Smooth muscle cell (in vitro differentiated cells): ENCODE measurements around the gene NAA16. TPM values are rescaled to one million over a fixed set of nuclear protein-coding genes. Genes with fewer than 3 reads are reported as not detected.

Source experiments
- DNase-seq: peaks from one replicate; lab custom pipeline; 2025; ENCODE audit not compliant: unreplicated experiment; lab: John Stamatoyannopoulos, UW
- H2AFZ ChIP-seq: fragments of 200-600 bp; sonication (generic); 2 replicates; pipeline ENCODE4 v1.6.0; 2016; ENCODE audit warnings: antibody characterized with exemption, low read depth, mild to moderate bottlenecking
- H3F3A ChIP-seq: fragments of 200-600 bp; sonication (generic); 2 replicates; pipeline ENCODE4 v1.6.0; 2017; ENCODE audit warnings: antibody characterized with exemption, low read depth
- H3K27ac ChIP-seq: fragments of 200-600 bp; sonication (generic); 2 replicates; pipeline ENCODE4 v1.5.1; 2016; ENCODE audit warnings: low read depth, mild to moderate bottlenecking
- H3K27me3 ChIP-seq: fragments of 200-600 bp; sonication (generic); 2 replicates; pipeline ENCODE4 v1.6.1; 2016; ENCODE audit warnings: low read depth, mild to moderate bottlenecking
- H3K36me3 ChIP-seq: fragments of 200-600 bp; sonication (generic); 2 replicates; pipeline ENCODE4 v1.5.1; 2016; ENCODE audit warnings: low read depth
- H3K4me1 ChIP-seq: fragments of 200-600 bp; sonication (generic); 2 replicates; pipeline ENCODE4 v1.5.1; 2016; ENCODE audit warnings: low read depth
- H3K4me2 ChIP-seq: fragments of 200-600 bp; sonication (generic); 2 replicates; pipeline ENCODE4 v1.6.0; 2016; ENCODE audit warnings: mild to moderate bottlenecking
- H3K4me3 ChIP-seq: fragments of 200-600 bp; sonication (generic); 2 replicates; pipeline ENCODE4 v1.5.1; 2016; ENCODE audit warnings: mild to moderate bottlenecking
- H3K79me2 ChIP-seq: fragments of 200-600 bp; sonication (generic); 2 replicates; pipeline ENCODE4 v1.6.0; 2016; ENCODE audit warnings: low read depth, mild to moderate bottlenecking
- H3K9ac ChIP-seq: fragments of 200-600 bp; sonication (generic); 2 replicates; pipeline ENCODE4 v1.6.0; 2016; ENCODE audit warnings: low read depth
- H3K9me3 ChIP-seq: fragments of 200-600 bp; sonication (generic); replicated peaks from 2 replicates; pipeline ENCODE4 v1.5.1; 2016; ENCODE audit warnings: low read depth
- H4K20me1 ChIP-seq: fragments of 200-600 bp; sonication (generic); 2 replicates; pipeline ENCODE4 v1.6.0; 2016; ENCODE audit warnings: low read depth
- CTCF ChIP-seq: fragments of 200-600 bp; sonication (generic); IDR thresholded peaks from 2 replicates; pipeline ENCODE4 v1.5.1; 2017; ENCODE audit warnings: borderline replicate concordance, mild to moderate bottlenecking, antibody characterized with exemption; ENCODE audit not compliant: insufficient read depth, poor library complexity, severe bottlenecking
- WGBS: methylation state at CpG from one replicate; pipeline ENCODE4 v1.1.7; 2016; ENCODE audit warnings: low lambda C conversion rate; 5-methylcytosine and 5-hydroxymethylcytosine counted together
- polyA plus RNA-seq: library from polyadenylated mRNA; unstranded; fragments of >200 nt; fragmentation: Nextera tagmentation; extraction: Ambion mirVana; gene quantifications from 2 replicates; pipeline ENCODE4 v1.2.1, GENCODE V29; 2016
- total RNA-seq: library from RNA; depleted of rRNA; stranded (reverse); fragments of >200 nt; gene quantifications from 2 replicates; pipeline ENCODE4 v1.2.3, GENCODE V29; 2014

NAA16 gene
- total and polyA plus RNA-seq, 2 experiments from 2014 or later, result 6.9 to 21.8 TPM

DNA sequence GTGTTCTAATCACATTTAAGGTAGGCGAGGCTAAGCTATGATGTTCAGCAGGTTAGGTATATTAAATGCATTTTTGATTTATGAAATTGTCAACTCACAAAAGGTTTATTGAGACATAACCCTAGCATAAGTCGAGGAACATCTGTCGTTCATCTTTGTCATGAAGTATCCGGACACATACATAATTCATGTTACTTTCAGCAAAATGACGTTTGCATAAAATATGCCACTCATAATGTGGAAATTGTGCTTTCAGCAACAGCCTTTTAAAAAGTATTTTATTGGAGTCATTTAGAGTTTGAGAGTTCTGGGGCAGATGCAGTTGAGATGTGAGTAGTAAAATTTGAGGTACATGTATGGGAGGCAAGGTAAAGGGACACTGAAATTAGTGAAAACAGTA lies 66.4 kb downstream of the NAA16 start:
- H3K4me3 ChIP-seq, result no peak overlapping the region
- H3K9me3 ChIP-seq, result no peaks in the 10 kb centered on the region
- no peak overlapping the region for H3K9ac ChIP-seq
- WGBS, result 96% methylated on average over 5 of the region's 5 CpGs
- H3K36me3 ChIP-seq, result no peaks in the 10 kb centered on the region
- H3K27me3 ChIP-seq, result no peaks in the 10 kb centered on the region
- no peak overlapping the region for H2AFZ ChIP-seq
- no peaks in the 10 kb centered on the region for H3K4me1 ChIP-seq
- TF ChIP-seq CTCF, result no peak
- no peak overlapping the region for H3K27ac ChIP-seq
- DNase-seq, result no peak
- no peaks in the 10 kb centered on the region for H4K20me1 ChIP-seq
- H3F3A ChIP-seq, result no peaks in the 10 kb centered on the region
- no peaks in the 10 kb centered on the region for H3K79me2 ChIP-seq
- H3K4me2 ChIP-seq, result no peak overlapping the region

GRCh38 chr13:41382431-41382830 lies 71.4 kb downstream of the NAA16 start:
- H3K4me1 ChIP-seq, result no peaks in the 10 kb centered on the region
- TF ChIP-seq CTCF, result no peak
- no peaks in the 10 kb centered on the region for H4K20me1 ChIP-seq
- no peaks in the 10 kb centered on the region for H3K79me2 ChIP-seq
- H3K9me3 ChIP-seq, result no peaks in the 10 kb centered on the region
- no peak for DNase-seq
- 84% methylated on average over 4 of the region's 4 CpGs for WGBS
- H2AFZ ChIP-seq, result no peak overlapping the region
- no peaks in the 10 kb centered on the region for H3K27me3 ChIP-seq
- no peaks in the 10 kb centered on the region for H3F3A ChIP-seq
- no peak overlapping the region for H3K4me2 ChIP-seq
- no peak overlapping the region for H3K27ac ChIP-seq
- H3K36me3 ChIP-seq, result no peaks in the 10 kb centered on the region
- no peak overlapping the region for H3K9ac ChIP-seq
- H3K4me3 ChIP-seq, result no peak overlapping the region

- no peak overlapping the region for H3K4me2 ChIP-seq
Observed at GRCh38 chr13:41383386-41383785, 72.3 kb downstream of the NAA16 start.

More at GRCh38 chr13:41383386-41383785, 72.3 kb downstream of the NAA16 start:
- WGBS, result 63% methylated on average over 3 of the region's 3 CpGs
- H3K4me3 ChIP-seq, result no peak overlapping the region
- TF ChIP-seq CTCF, result no peak
- no peaks in the 10 kb centered on the region for H3F3A ChIP-seq
- H4K20me1 ChIP-seq, result no peaks in the 10 kb centered on the region
- DNase-seq, result no peak
- no peaks in the 10 kb centered on the region for H3K4me1 ChIP-seq
- H2AFZ ChIP-seq, result no peak overlapping the region
- H3K36me3 ChIP-seq, result no peaks in the 10 kb centered on the region
- no peak overlapping the region for H3K9ac ChIP-seq
- H3K9me3 ChIP-seq, result no peaks in the 10 kb centered on the region
- H3K27ac ChIP-seq, result no peak overlapping the region
- H3K27me3 ChIP-seq, result no peaks in the 10 kb centered on the region
- no peaks in the 10 kb centered on the region for H3K79me2 ChIP-seq
